Activated CD4-positive, CD25-positive, alpha-beta regulatory T cell treated with anti-CD3 and anti-CD28 coated beads, Interleukin-2, amount 50 U/mL, for 72 hours (primary cell): ENCODE measurements around the gene SSX5.
"Not testable (repeated sequence)": the region's sequence is repeated elsewhere in the genome, so short reads cannot be mapped to it uniquely, and the experiment has no call there.

ENCODE experiments used
- DNase-seq: peaks from one replicate; pipeline ENCODE4 v3.0.0; 2021

SSX5 gene

GRCh38 chrX:48196745-48197201 is at the start of gene SSX5:
Gene SSX5, minus strand, starts transcription at chrX:48196795. Its CDS starts 1,437 bp downstream, at chrX:48195358.
- DNase-seq, result no peak

DNA sequence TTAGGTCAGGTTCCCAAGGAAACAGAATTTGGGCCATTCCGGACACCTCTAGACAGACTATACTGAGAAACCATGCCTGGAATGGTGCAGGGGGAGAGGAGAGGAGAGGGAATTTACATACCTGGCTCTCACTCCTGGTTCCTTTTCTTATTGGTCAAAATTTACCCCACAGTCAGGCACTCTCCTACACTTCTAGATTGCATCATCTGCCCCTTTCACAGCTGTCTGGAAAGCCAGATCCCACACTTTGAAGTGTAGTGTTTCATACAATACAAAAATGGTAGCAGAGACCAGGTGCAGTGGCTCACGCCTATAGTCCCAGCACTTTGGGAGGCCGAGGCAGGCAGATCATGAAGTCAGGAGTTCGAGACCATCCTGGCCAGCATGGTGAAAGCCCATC is 27.6 kb upstream of the SSX5 start:
- not testable (repeated sequence) for DNase-seq

DNA sequence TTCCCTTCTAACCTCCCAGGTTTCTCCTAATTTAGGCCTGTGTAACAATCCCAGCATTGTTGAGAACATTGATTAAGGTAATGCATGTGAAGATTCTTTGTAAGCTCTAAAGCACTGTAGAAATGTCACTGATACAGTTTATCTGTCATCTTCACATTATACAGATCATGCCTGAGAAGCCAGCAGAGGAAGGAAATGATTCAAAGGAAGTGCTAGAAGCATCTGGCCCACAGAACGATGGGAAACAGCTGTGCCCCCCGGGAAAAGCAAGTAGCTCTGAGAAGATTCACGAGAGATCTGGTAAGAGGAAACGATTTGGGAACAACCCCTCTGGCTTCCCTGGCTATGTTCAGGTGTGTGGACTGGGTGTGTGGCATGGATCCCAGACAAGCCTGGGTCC is 17.7 kb upstream of the SSX5 start:
- DNase-seq, result not testable (repeated sequence)

DNA sequence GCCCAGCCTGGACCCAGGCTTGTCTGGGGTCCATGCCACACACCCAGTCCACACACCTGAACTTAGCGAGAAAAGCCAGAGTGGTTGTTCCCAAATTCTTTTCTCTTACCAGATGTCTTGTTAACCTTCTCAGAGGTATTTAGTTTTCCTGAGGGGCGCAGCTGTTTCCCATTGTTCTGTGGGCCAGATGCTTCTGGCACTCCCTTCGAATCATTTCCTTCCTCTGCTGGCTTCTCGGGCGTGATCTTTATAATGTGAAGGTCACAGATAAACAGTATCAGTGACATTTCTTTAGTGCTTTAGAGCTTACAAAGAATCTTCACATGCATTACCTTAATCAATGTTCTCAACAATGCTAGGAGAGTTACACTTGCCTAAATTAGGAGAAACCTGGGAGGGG is 6.6 kb downstream of the SSX5 start:
- not testable (repeated sequence) for DNase-seq

DNA sequence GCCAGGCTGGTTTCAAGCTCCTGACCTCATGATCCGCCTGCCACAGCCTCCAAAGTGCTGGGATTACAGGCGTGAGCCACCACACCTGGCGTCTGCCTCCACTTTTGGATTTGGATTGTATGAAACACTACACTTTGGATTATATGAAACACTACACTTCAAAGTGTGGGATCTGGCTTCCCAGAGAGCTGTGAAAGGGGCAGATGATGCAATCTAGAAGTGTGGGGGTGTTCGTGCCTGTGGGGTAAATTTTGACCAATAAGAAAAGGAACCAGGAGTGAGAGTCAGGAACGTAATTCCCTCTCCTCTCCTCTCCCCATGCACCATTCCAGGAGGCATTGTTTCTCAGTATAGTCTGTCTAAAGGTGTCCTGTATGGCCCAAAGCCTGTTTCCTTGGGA is 14.7 kb downstream of the SSX5 start:
- DNase-seq, result not testable (repeated sequence)

DNA sequence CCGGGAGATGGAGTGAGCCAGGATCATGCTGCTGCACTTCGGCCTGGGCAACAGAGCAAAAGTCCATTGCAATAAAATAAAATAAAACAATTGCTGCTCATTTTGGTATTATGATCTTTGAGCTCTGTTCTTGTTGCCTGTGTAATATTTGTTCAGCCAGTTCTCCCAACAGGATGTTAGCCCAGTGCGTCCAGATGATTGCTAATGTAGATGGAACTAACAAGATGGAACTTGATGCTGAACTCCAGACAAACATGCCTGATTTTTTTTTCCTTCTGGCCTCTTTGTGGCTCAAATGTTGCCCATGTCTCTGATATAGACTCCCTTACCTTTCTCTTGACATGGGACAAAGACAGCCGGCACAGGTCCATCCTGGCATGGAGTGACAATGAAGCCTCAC is 15.8 kb downstream of the SSX5 start:
- no peak for DNase-seq

GRCh38 chrX:48179691-48180090 is 16.9 kb downstream of the SSX5 start:
- no peak for DNase-seq

DNA sequence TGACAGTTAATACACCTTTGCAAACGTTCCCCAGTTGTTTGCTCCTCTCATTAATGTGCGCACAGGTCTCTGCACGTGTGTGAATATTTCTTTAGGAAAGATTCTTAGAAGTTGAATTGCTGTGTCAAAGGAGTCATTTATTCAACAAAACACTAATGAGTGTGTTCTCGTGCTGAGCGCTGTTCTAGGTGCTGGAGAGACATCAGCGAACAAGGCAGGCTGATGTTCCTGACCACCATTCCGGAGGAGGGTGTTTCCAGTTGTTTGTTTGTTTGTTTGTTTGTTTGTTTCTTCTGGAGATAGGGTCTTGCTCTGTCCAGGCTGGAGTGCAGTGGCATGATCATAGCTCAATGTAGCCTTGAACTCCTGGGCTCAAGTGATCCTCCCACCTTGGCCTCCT is 30.3 kb downstream of the SSX5 start:
- not testable (repeated sequence) for DNase-seq

DNA sequence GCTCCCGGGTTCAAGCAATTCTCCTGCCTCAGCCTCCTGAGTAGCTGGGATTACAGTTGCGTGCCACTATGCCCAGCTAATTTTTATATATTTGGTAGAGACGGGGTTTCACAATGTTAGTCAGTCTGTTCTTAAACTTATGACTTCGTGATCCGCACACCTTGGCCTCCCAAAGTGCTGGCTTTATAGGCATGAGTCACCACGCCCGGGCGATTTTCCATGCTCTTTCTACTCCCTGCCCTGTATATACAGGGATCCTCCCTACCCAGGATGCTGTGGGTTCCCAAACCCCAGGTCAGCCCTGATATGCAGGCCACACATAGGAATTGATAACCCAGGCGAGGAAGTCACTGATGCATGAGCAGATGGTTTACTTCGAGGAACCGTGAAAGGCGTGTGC is 31.4 kb downstream of the SSX5 start:
- no peak for DNase-seq

DNA sequence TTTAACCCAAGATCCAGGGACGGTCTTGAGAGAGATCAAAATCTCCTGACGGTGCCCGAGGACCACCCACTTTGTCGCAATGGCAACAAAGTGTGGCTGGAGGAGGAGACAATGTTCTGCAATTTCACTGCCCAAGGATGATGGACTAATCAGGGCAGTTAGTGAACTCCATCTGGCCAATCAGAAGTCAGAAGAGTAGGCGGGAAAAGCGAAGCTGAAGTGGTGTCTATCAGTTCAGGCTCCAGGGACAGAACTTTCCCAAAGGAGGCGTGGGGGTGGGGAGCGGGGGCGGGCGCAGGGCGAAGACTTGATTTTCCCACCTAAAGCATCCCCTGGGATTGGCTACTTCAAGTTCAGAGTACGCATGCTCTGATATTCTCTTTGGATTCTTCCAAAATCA is 40.6 kb downstream of the SSX5 start:
- no peak for DNase-seq

DNA sequence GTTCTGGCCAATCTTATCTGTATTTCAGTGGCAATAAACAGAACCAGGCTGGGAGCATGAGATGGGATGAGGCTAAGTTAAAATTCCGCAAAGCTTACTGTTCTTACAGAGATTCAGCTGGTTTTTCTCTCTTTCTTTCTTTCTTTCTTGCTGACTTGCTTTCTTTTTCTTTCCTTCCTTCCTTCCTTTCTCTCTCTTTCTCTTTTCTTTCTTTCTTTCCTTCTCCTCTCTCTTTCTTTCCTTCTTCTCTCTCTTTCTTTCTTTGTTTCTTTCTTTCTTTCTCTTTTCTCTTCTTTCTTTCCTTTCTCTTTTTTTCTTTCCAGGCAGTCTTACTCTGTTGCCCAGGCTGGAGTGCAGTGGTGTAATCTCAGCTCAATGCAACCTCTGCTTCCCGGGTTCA is 41.8 kb downstream of the SSX5 start:
- DNase-seq, result no peak

GRCh38 chrX:48153769-48154168 is 42.8 kb downstream of the SSX5 start:
- no peak for DNase-seq

DNA sequence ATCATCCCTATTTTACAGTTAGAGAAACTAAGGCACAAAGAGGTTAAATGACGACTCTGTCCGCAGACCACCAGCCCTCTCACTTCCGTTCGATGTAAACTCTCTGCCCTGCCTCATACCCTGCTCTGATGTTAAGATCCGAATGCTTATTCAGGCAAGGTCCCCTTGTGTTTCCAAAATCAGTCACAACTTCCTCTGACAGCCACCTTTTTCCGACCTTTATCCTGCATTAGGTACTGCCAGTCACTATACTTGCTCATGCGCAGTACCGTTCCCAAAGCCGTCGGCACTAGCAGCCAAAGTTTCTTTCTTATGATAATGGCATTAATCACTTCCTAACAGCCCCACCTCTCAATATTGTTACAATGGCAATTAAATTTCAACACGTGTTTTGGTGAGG is 53.9 kb downstream of the SSX5 start:
- not testable (repeated sequence) for DNase-seq

DNA sequence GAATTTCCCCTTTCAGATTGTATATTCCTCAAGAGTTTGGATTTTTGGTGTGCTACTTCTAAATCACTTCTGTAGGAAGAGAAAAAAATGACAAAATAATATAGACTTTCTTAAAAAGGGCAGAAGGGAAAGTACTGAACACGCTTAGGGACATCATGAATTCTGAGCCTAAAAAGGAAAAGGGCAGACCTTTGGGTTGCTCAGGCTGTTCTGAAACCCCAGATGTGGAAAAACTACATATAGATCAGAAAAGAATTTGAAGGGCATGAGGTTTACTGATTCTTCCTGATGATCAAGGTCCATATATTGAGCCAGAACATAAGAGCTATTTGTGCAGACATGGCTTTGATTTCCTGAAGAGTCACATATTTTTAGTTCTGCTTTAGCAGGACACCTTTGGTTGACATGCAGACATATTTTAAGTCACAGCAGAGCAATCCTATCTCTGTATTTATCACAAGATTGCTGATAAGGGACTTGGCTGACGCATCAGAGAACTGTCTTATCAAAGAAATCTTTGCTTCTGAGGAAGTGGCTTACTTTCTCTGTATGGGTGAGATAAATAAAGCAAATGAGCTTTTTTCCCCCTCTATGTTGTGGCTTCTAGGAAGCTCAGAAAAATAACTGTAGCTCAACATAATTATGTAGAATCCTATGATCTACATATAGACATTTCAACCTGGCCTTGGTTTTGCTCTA is 54.6 kb downstream of the SSX5 start:
- not testable (repeated sequence) for DNase-seq

DNA sequence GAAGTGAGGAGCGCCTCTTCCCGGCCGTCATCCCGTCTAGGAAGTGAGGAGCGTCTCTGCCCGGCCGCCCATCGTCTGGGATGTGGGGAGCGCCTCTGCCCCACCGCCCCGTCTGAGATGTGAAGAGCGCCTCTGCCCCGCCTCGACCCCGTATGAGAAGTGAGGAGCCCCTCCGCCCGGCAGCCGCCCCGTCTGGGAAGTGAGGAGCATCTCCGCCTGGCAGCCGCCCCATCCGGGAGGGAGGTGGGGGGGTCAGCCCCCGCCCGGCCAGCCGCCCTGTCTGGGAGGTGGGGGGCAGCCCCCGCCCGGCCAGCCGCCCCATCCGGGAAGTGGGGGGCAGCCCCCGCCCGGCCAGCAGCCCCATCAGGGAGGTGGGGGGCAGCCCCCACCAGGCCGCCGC is 57.5 kb downstream of the SSX5 start:
- DNase-seq, result not testable (repeated sequence)
